GM10266 (cell line): Measurements from ENCODE around the gene PLS3.

Experiments
- DNase-seq: peaks from one replicate; pipeline ENCODE4 v3.0.0; 2012; ENCODE audit errors: extremely low spot score
- CTCF ChIP-seq: IDR thresholded peaks from 2 replicates; pipeline ENCODE4 v1.5.1; 2012; ENCODE audit warnings: mild to moderate bottlenecking, low read depth; ENCODE audit not compliant: control insufficient read depth, insufficient read depth; ENCODE audit errors: missing control alignments

Gene PLS3

GRCh38 chrX:115602729-115603389 is 41.9 kb downstream of the PLS3 start:
- no peak for TF ChIP-seq CTCF

GRCh38 chrX:115603534-115604074 is 42.6 kb downstream of the PLS3 start:
- DNase-seq: no peak

More at GRCh38 chrX:115602729-115603389, 41.9 kb downstream of the PLS3 start:
- DNase-seq: no peak

GRCh38 chrX:115606861-115607260 is 45.9 kb downstream of the PLS3 start:
- no peak for TF ChIP-seq CTCF
- DNase-seq: no peak

More at GRCh38 chrX:115603534-115604074, 42.6 kb downstream of the PLS3 start:
- no peak for TF ChIP-seq CTCF

GRCh38 chrX:115609621-115610020 is 48.6 kb downstream of the PLS3 start:
- no peak for DNase-seq
- TF ChIP-seq CTCF: no peak

GRCh38 chrX:115616943-115617563 is 56.1 kb downstream of the PLS3 start:
- peak; percentile 24 for DNase-seq
- no peak for TF ChIP-seq CTCF

GRCh38 chrX:115622534-115622933 is 61.6 kb downstream of the PLS3 start:
- no peak for TF ChIP-seq CTCF
- no peak for DNase-seq

GRCh38 chrX:115624916-115625315 is 63.9 kb downstream of the PLS3 start:
- DNase-seq: no peak
- no peak for TF ChIP-seq CTCF
